A549 (cell line): Measurements from ENCODE around the gene RAB3IL1.

Source experiments
- HDAC2 ChIP-seq: fragments of 200-600 bp; sonication (generic); IDR thresholded peaks from 2 replicates; pipeline ENCODE4 v1.6.1; 2016
- MAFK ChIP-seq: fragments of 450-650 bp; IDR thresholded peaks from 2 replicates; pipeline ENCODE4 v1.6.1; 2014; ENCODE audit not compliant: partially characterized antibody
- MAX ChIP-seq: IDR thresholded peaks from 2 replicates; pipeline ENCODE4 v1.6.1; 2012
- NFE2L2 ChIP-seq: fragments of 150-350 bp; conservative IDR thresholded peaks from 2 replicates; pipeline ENCODE4 v1.6.1; 2014; ENCODE audit warnings: low read length
- NPAS2 ChIP-seq: fragments of 250-450 bp; sonication (Bioruptor Pico); IDR thresholded peaks from 2 replicates; pipeline ENCODE4 v1.8.0; 2022; ENCODE audit warnings: mild to moderate bottlenecking, moderate library complexity, borderline replicate concordance
- POLR2A ChIP-seq: IDR thresholded peaks from 2 replicates; pipeline ENCODE4 v1.6.1; 2012; ENCODE audit warnings: mild to moderate bottlenecking, low read length
- REST ChIP-seq: fragments of 200-600 bp; sonication (generic); IDR thresholded peaks from 2 replicates; pipeline ENCODE4 v1.6.1; 2016; ENCODE audit warnings: antibody characterized with exemption, mild to moderate bottlenecking, moderate library complexity
- SMC3 ChIP-seq: fragments of >200 bp; sonication (Bioruptor Twin); formaldehyde crosslinking; IDR thresholded peaks from 3 replicates; pipeline ENCODE4 v1.6.1; 2018; ENCODE audit warnings: inconsistent platforms
- SREBF2 ChIP-seq: fragments of 450-650 bp; IDR thresholded peaks from 2 replicates; pipeline ENCODE4 v1.6.1; 2014; ENCODE audit warnings: mild to moderate bottlenecking, moderate library complexity
- USF2 ChIP-seq: fragments of 450-650 bp; IDR thresholded peaks from 2 replicates; pipeline ENCODE4 v1.6.1; 2014; ENCODE audit warnings: antibody characterized with exemption
- TF ChIP-seq, protein P1 (sequence below): fragments of >200 bp; sonication (Bioruptor Twin); formaldehyde crosslinking; IDR thresholded peaks from 3 replicates; pipeline ENCODE4 v1.5.1; 2016

- TF ChIP-seq MAX: no peak
- TF ChIP-seq, protein P1, sequence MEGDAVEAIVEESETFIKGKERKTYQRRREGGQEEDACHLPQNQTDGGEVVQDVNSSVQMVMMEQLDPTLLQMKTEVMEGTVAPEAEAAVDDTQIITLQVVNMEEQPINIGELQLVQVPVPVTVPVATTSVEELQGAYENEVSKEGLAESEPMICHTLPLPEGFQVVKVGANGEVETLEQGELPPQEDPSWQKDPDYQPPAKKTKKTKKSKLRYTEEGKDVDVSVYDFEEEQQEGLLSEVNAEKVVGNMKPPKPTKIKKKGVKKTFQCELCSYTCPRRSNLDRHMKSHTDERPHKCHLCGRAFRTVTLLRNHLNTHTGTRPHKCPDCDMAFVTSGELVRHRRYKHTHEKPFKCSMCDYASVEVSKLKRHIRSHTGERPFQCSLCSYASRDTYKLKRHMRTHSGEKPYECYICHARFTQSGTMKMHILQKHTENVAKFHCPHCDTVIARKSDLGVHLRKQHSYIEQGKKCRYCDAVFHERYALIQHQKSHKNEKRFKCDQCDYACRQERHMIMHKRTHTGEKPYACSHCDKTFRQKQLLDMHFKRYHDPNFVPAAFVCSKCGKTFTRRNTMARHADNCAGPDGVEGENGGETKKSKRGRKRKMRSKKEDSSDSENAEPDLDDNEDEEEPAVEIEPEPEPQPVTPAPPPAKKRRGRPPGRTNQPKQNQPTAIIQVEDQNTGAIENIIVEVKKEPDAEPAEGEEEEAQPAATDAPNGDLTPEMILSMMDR: no peak
- TF ChIP-seq NFE2L2: no peak
- TF ChIP-seq NPAS2 (CRISPR knock-in tag): no peak
- no peak for TF ChIP-seq POLR2A
- no peak for TF ChIP-seq REST
- no peak for TF ChIP-seq MAFK
- TF ChIP-seq HDAC2: no peak
- TF ChIP-seq SMC3: no peak
- no peak for TF ChIP-seq USF2
- TF ChIP-seq SREBF2: no peak
Observed at GRCh38 chr11:61928606-61929005, 11.2 kb upstream of the RAB3IL1 start.
